Natural killer cell (primary cell): ENCODE results near the gene PLXNA4. TPM values are rescaled to one million over a fixed set of nuclear protein-coding genes. Genes with fewer than 3 reads are reported as not detected.

Source experiments
- ATAC-seq, 3 donors: fragments of 150-1000 bp in 2 of 3; fragments of 200-7000 bp in 1 of 3; cut with Tn5 transposase; 1 replicate in 1 of 3; 2 replicates in 2 of 3; pipeline ENCODE4 v1.10.0; 2021; ENCODE audit warnings: mild to moderate bottlenecking in 2 of 3, moderate library complexity in 2 of 3
- DNase-seq, 2 donors: peaks; one replicate each; pipeline versions ENCODE4 v3.0.0 to v3.0.0-alpha.2; 2013 to 2021; ENCODE audit warnings: mixed read lengths in 1 of 2
- H3K27ac ChIP-seq: one replicate; pipeline ENCODE4 v1.5.1; 2013; ENCODE audit warnings: mild to moderate bottlenecking, low read length
- H3K27me3 ChIP-seq: one replicate; pipeline ENCODE4 v1.6.1; 2013; ENCODE audit warnings: low read length; ENCODE audit not compliant: control insufficient read depth, insufficient read depth
- H3K36me3 ChIP-seq: one replicate; pipeline ENCODE4 v1.6.1; 2013; ENCODE audit warnings: low read length; ENCODE audit not compliant: control insufficient read depth, insufficient read depth
- H3K4me1 ChIP-seq: one replicate; pipeline ENCODE4 v1.6.1; 2013; ENCODE audit warnings: low read length; ENCODE audit not compliant: control insufficient read depth, insufficient read depth
- H3K4me3 ChIP-seq: one replicate; pipeline ENCODE4 v1.5.1; 2013; ENCODE audit warnings: low read length
- H3K9me3 ChIP-seq: one replicate; pipeline ENCODE4 v1.6.1; 2013; ENCODE audit warnings: low read length; ENCODE audit not compliant: control insufficient read depth, insufficient read depth
- H3K27ac Mint-ChIP-seq, 2 donors: one replicate each; pipeline ENCODE4 v1.8.0; 2022; ENCODE audit warnings: mild to moderate bottlenecking in 2 of 2, mixed read lengths in 2 of 2, moderate library complexity in 1 of 2
- H3K27me3 Mint-ChIP-seq, 2 donors: one replicate each; pipeline ENCODE4 v1.8.0; 2022; ENCODE audit warnings: low read depth in 2 of 2, mixed read lengths in 2 of 2
- H3K36me3 Mint-ChIP-seq: one replicate; pipeline ENCODE4 v1.8.0; 2022; ENCODE audit warnings: mixed read lengths
- H3K4me1 Mint-ChIP-seq, 2 donors: one replicate each; pipeline ENCODE4 v1.8.0; 2022; ENCODE audit warnings: mixed read lengths in 2 of 2
- H3K4me3 Mint-ChIP-seq: one replicate; pipeline ENCODE4 v1.8.0; 2022; ENCODE audit warnings: mild to moderate bottlenecking, moderate library complexity, mixed read lengths
- H3K9me3 Mint-ChIP-seq, 2 donors: one replicate each; pipeline ENCODE4 v1.8.0; 2022; ENCODE audit warnings: mixed read lengths in 2 of 2
- WGBS: methylation state at CpG from one replicate; pipeline ENCODE4 v1.1.7; 2013; ENCODE audit warnings: missing lambda C conversion rate; ENCODE audit not compliant: insufficient coverage; 5-methylcytosine and 5-hydroxymethylcytosine counted together
- intact Hi-C: fragments of 100-400 bp; cut with micrococcal nuclease; formaldehyde crosslinking; loops from one replicate; pipeline ENCODE4 v1.14.2; 2022
- total RNA-seq, 4 donors: library from RNA; stranded (reverse); fragments of 120-200 nt in 1 of 4; gene quantifications; one replicate each; pipeline versions ENCODE4 v1.2.3 to v1.2.4, GENCODE V29; 2013 to 2022
- TF ChIP-seq, protein P1 (sequence below): fragments of 200-600 bp; IDR thresholded peaks from one replicate; pipeline ENCODE4 v1.8.0; 2022; ENCODE audit warnings: antibody characterized with exemption

PLXNA4 gene
- total RNA-seq, 3 donors from 2014 or later (not counting 1 experiment from before 2014, with no cell fraction given) = 5.1 to 15.3 (median 10.9) TPM

DNA sequence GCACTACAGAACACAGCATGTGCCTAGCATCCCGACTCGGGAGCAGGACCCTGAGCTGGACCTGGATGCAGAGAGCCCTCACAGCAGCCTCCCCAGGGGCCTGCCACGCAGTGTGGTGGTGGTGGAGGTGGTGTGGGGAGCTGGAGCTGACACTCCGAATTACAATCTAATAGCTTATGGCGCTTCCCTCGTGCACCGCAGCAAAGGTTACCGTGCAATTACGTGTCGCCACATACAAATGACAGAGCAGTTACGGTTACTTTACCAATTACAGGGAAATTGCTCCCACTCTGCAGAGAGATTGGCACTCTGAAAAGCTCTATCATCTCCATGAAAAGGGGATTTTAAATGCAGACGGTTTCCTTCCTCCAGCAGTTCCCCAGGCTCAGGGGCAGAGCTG is 81.8 kb downstream of the PLXNA4 start:
- H3K4me1 ChIP-seq = peaks cover 27% of the 10 kb centered on the region
- intact Hi-C loops = no loop called here
- 92% methylated on average over 12 of the region's 12 CpGs for WGBS
- Mint-ChIP-seq H3K27me3 (no peaks in the 10 kb centered on the region), H3K36me3 (no peaks in the 10 kb centered on the region), H3K27ac (no peak overlapping the region), H3K9me3 (no peaks in the 10 kb centered on the region), H3K4me1 (peaks cover 25 to 35% of the 10 kb centered on the region in 2 donors), H3K4me3 (no peak overlapping the region)
- no peaks in the 10 kb centered on the region for H3K9me3 ChIP-seq
- H3K4me3 ChIP-seq = no peak overlapping the region
- TF ChIP-seq, protein P1, sequence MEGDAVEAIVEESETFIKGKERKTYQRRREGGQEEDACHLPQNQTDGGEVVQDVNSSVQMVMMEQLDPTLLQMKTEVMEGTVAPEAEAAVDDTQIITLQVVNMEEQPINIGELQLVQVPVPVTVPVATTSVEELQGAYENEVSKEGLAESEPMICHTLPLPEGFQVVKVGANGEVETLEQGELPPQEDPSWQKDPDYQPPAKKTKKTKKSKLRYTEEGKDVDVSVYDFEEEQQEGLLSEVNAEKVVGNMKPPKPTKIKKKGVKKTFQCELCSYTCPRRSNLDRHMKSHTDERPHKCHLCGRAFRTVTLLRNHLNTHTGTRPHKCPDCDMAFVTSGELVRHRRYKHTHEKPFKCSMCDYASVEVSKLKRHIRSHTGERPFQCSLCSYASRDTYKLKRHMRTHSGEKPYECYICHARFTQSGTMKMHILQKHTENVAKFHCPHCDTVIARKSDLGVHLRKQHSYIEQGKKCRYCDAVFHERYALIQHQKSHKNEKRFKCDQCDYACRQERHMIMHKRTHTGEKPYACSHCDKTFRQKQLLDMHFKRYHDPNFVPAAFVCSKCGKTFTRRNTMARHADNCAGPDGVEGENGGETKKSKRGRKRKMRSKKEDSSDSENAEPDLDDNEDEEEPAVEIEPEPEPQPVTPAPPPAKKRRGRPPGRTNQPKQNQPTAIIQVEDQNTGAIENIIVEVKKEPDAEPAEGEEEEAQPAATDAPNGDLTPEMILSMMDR = no peak
- no peak overlapping the region for H3K27ac ChIP-seq
- no peaks in the 10 kb centered on the region for H3K27me3 ChIP-seq
- ATAC-seq (no peak), DNase-seq (no peak)
- H3K36me3 ChIP-seq = no peaks in the 10 kb centered on the region

DNA sequence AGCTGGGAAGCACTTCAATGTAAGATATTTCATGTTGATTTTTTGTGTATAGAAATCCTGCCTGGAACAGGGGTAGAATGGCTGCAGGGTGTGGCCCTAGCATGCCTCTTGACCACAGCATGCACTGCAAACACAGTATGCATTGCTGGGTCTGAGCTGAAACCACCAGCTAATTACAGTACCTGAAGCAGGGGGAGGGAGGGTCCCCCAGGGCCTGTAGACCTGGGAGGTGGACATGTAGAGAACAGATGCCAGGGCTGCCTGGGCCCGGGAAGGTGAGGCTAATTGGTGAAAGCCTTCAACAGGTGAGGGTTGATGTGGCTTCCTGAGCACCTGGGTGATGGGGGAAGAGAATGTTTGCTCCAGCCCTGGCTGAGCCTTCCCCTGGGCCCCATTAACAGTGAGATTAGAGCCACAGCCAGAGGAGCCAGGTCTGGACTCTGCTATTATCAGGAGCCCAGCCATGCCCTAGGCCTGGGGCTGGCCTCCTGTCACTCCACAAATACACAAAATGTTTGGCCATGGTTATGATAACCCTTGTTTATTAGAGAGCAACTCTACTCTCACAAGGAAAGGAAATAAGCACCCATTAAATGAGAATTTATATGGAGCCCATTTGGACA is 83.3 kb downstream of the PLXNA4 start:
- H3K27me3 Mint-ChIP-seq = no peaks in the 10 kb centered on the region
- no peaks in the 10 kb centered on the region for H3K36me3 Mint-ChIP-seq
- Histone ChIP-seq H3K4me1 (peaks cover 42% of the 10 kb centered on the region), H3K9me3 (no peaks in the 10 kb centered on the region), H3K27ac (no peak overlapping the region), H3K36me3 (no peaks in the 10 kb centered on the region), H3K27me3 (no peaks in the 10 kb centered on the region), H3K4me3 (no peak overlapping the region)
- peaks cover 40 to 50% of the 10 kb centered on the region in 2 donors for H3K4me1 Mint-ChIP-seq
- intact Hi-C loops = no loop called here
- ATAC-seq (no peak), DNase-seq (no peak)
- TF ChIP-seq, protein P1 = no peak
- H3K27ac Mint-ChIP-seq = peak overlapping the region in 1 of 2 donors; percentile 14
- H3K4me3 Mint-ChIP-seq = no peak overlapping the region
- H3K9me3 Mint-ChIP-seq = no peaks in the 10 kb centered on the region
- WGBS = 79% methylated on average over 1 of the region's 1 CpG

DNA sequence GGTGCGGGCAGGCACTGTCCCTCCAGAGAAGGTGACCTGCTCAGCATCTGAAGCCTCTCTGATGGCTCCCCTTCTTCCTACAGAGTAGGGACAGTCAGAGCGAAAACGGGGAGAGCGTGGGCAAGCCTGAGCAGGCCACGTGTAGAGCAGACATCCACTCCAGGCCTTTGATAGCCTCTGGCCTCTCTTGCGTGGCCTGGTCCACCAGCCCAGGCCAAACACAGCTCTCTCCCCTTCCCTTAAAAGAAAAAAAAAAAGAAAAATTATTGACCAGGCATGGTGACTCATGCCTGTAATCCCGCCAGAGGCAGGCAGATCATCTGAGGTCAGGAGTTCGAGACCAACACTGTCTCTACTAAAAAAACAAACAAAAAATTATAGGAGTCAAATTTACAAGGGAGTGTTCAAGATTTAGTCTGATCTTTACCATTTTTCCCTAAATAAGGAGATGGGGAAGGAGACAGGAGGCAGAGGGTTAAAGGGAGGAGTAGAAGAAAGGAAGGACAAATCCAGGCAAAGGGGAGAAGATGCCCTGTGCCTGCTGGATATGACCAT is 84.8 kb downstream of the PLXNA4 start:
- ATAC-seq = no peak

More for the DNA sequence above, 84.8 kb downstream of the PLXNA4 start:
- H3K36me3 Mint-ChIP-seq = no peaks in the 10 kb centered on the region
- Histone ChIP-seq H3K4me3 (no peak overlapping the region), H3K9me3 (no peaks in the 10 kb centered on the region), H3K4me1 (peaks cover 57% of the 10 kb centered on the region), H3K27me3 (no peaks in the 10 kb centered on the region), H3K27ac (no peak overlapping the region), H3K36me3 (no peaks in the 10 kb centered on the region)
- 86% methylated on average over 8 of the region's 8 CpGs for WGBS
- peaks cover 55 to 63% of the 10 kb centered on the region in 2 donors for H3K4me1 Mint-ChIP-seq
- no peak overlapping the region for H3K4me3 Mint-ChIP-seq
- TF ChIP-seq, protein P1 = no peak
- DNase-seq = no peak
- peaks cover 0 to 6% of the 10 kb centered on the region in 2 donors for H3K27me3 Mint-ChIP-seq
- intact Hi-C loops = no loop called here
- H3K9me3 Mint-ChIP-seq = no peaks in the 10 kb centered on the region
- H3K27ac Mint-ChIP-seq = peak overlapping the region; percentile 14 to 72
